HG03108 (cell line): ENCODE measurements around the gene DNER.
"Not testable (repeated sequence)": the region's sequence is repeated elsewhere in the genome, so short reads cannot be mapped to it uniquely, and the experiment has no call there.

Source experiments
- ATAC-seq: cut with Tn5 transposase; IDR thresholded peaks from one replicate; pipeline ENCODE4 v1.9.1; 2021; ENCODE audit warnings: moderate library complexity; ENCODE audit not compliant: unreplicated experiment

DNER gene

GRCh38 chr2:229348128-229348527, 366.2 kb downstream of the DNER start:
- ATAC-seq: no peak

GRCh38 chr2:229346816-229347540, 367.4 kb downstream of the DNER start:
- no peak for ATAC-seq

GRCh38 chr2:229344955-229345354, 369.4 kb downstream of the DNER start:
- no peak for ATAC-seq

GRCh38 chr2:229344151-229344551, 370.2 kb downstream of the DNER start:
- no peak for ATAC-seq

GRCh38 chr2:229343661-229344060, 370.7 kb downstream of the DNER start:
- ATAC-seq: no peak

GRCh38 chr2:229342376-229342775, 372.0 kb downstream of the DNER start:
- ATAC-seq: no peak

GRCh38 chr2:229340086-229340760, 374.1 kb downstream of the DNER start:
- no peak for ATAC-seq

- no peak for ATAC-seq
Observed at GRCh38 chr2:229339618-229340017, 374.7 kb downstream of the DNER start.

- ATAC-seq: not testable (repeated sequence)
Observed at GRCh38 chr2:229339171-229339570, 375.2 kb downstream of the DNER start.

- ATAC-seq: no peak
Observed at GRCh38 chr2:229335877-229336346, 378.4 kb downstream of the DNER start.

GRCh38 chr2:229335330-229335729, 379.0 kb downstream of the DNER start:
- ATAC-seq: no peak

GRCh38 chr2:229330952-229331351, 383.4 kb downstream of the DNER start:
- no peak for ATAC-seq

- no peak for ATAC-seq
Observed at GRCh38 chr2:229319558-229319957, 394.8 kb downstream of the DNER start.

- ATAC-seq: no peak
Observed at GRCh38 chr2:229314117-229314516, 400.2 kb downstream of the DNER start.

- ATAC-seq: no peak
Observed at GRCh38 chr2:229313591-229313990, 400.8 kb downstream of the DNER start.
